ENCODE measurements around the gene MPHOSPH6. TPM values are rescaled to one million over a fixed set of nuclear protein-coding genes. Genes with fewer than 3 reads are reported as not detected.

The MPHOSPH6 gene
- total and polyA plus RNA-seq, 2 of the 4 experiments (the other 2 are of a cell fraction), result 5.4 to 15.5 TPM

DNA sequence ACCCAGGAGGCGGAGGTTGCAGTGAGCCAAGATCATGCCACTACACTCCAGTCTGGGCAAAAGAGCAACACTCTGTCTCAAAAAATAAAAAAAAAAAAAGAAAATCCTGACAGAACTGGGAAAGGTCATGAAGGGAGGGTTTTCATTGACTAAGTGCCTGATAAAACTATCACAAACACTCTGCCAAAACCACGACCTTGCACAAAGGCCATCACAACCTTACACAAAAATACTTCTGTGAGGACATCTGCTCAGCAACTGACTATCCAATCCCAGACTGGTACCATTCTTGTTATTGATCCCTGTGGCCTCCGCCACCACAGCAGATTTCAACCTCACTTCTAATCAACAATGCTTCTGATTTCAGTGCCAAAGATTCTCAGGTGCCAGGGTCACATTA is 40.1 kb downstream of the MPHOSPH6 start:
- Histone ChIP-seq H3K4me2 (ENCODE audit: low read depth, low read length) (no peak overlapping the region), H4K8ac (ENCODE audit: low read depth in 2 of 2, low read length in 2 of 2) (no peak overlapping the region), H3K27ac (ENCODE audit: insufficient read depth, low read length) (no peak overlapping the region), H4K5ac (ENCODE audit: low read depth, low read length) (no peak overlapping the region), H3K4me1 (ENCODE audit: control insufficient read depth, insufficient read depth, low read length) (no peaks in the 10 kb centered on the region), H3K9me3 (ENCODE audit: control insufficient read depth, insufficient read depth, low read length) (no peaks in the 10 kb centered on the region), H4K91ac (ENCODE audit: insufficient read depth, low read depth, low read length) (no peak overlapping the region), H2BK20ac (ENCODE audit: low read depth, low read length) (no peak overlapping the region), H3K18ac (ENCODE audit: low read depth, low read length) (no peak overlapping the region), H3K14ac (replicated peaks; ENCODE audit: low read depth, low read length) (no peak overlapping the region), H2BK15ac (ENCODE audit: low read depth, low read length) (no peak overlapping the region), H2BK5ac (ENCODE audit: low read depth, low read length, poor library complexity, severe bottlenecking) (no peak overlapping the region), H2AFZ (replicated peaks; ENCODE audit: low read length, poor library complexity) (no peak overlapping the region), H2BK120ac (ENCODE audit: low read depth, low read length) (no peak overlapping the region), H2AK9ac (replicated peaks; ENCODE audit: low read depth, low read length, poor library complexity) (no peak overlapping the region), H3K23ac (ENCODE audit: low read depth, low read length) (no peak overlapping the region), H3K27me3 (ENCODE audit: control insufficient read depth, insufficient read depth, low read length) (no peaks in the 10 kb centered on the region), H2AK5ac (ENCODE audit: low read depth, low read length) (no peak overlapping the region), H3K4me3 (ENCODE audit: insufficient read depth, low read depth, low read length) (no peak overlapping the region), H3K56ac (ENCODE audit: extremely low read depth, insufficient read depth, low read length) (no peak overlapping the region), H4K20me1 (ENCODE audit: insufficient read depth, low read length) (no peaks in the 10 kb centered on the region), H3K36me3 (ENCODE audit: control insufficient read depth, insufficient read depth, low read length) (no peaks in the 10 kb centered on the region), H3K4ac (ENCODE audit: low read depth, low read length) (no peak overlapping the region), H3K9me1 (ENCODE audit: insufficient read depth, low read length) (no peaks in the 10 kb centered on the region), H3K9ac (ENCODE audit: low read depth, low read length) (no peak overlapping the region), H3K79me1 (ENCODE audit: low read depth in 1 of 2, low read length in 2 of 2) (no peaks in the 10 kb centered on the region)
- TF ChIP-seq MXI1 (IDR thresholded peaks at IDR 0.05; ENCODE audit: borderline replicate concordance, low read depth, low read length), result no peak
- TF ChIP-seq POLR2A (IDR thresholded peaks at IDR 0.05; ENCODE audit: low read depth, low read length), result no peak
- TF ChIP-seq RAD21 (IDR thresholded peaks at IDR 0.05; ENCODE audit: low read length), result no peak
- no peak for TF ChIP-seq BHLHE40 (IDR thresholded peaks at IDR 0.05; ENCODE audit: low read depth, low read length)
- no peak for TF ChIP-seq RFX5 (IDR thresholded peaks at IDR 0.05; ENCODE audit: low read depth, low read length)
- TF ChIP-seq, protein P1, sequence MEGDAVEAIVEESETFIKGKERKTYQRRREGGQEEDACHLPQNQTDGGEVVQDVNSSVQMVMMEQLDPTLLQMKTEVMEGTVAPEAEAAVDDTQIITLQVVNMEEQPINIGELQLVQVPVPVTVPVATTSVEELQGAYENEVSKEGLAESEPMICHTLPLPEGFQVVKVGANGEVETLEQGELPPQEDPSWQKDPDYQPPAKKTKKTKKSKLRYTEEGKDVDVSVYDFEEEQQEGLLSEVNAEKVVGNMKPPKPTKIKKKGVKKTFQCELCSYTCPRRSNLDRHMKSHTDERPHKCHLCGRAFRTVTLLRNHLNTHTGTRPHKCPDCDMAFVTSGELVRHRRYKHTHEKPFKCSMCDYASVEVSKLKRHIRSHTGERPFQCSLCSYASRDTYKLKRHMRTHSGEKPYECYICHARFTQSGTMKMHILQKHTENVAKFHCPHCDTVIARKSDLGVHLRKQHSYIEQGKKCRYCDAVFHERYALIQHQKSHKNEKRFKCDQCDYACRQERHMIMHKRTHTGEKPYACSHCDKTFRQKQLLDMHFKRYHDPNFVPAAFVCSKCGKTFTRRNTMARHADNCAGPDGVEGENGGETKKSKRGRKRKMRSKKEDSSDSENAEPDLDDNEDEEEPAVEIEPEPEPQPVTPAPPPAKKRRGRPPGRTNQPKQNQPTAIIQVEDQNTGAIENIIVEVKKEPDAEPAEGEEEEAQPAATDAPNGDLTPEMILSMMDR (conservative IDR thresholded peaks at IDR 0.05; ENCODE audit: low read depth, low read length), result no peak
- TF ChIP-seq CEBPB (IDR thresholded peaks at IDR 0.05; ENCODE audit: low read depth, low read length), result no peak
- TF ChIP-seq SMC3 (IDR thresholded peaks at IDR 0.05; ENCODE audit: low read depth, low read length), result no peak
- POLR2A ChIA-PET (ENCODE audit: unreplicated experiment), result no interaction called here
- DNase-seq, result no peak
- in situ Hi-C loops (cut with MboI; ENCODE audit: low sequenced_read_pairs), result no loop called here
- dilution Hi-C loops (cut with HindIII; ENCODE audit: low sequenced_read_pairs, unreplicated experiment), result no loop called here
- WGBS, 2 experiments (ENCODE audit: extremely low coverage in 2 of 2, insufficient read length in 1 of 2), result no CpG with 5 or more reads among the region's 3 CpGs
- no TSS peak for BruUV-seq (replicated peaks)
- CTCF ChIA-PET, result no interaction called here
- ATAC-seq (ENCODE audit: low read depth), result no peak
- intact Hi-C loops (cut with micrococcal nuclease), result no loop called here

Data from IMR-90 (cell line).